ENCODE results near the gene UGT1A6. TPM values are rescaled to one million over a fixed set of nuclear protein-coding genes. Genes with fewer than 3 reads are reported as not detected.

UGT1A6 gene
- total RNA-seq, result not detected in 2 replicates

DNA sequence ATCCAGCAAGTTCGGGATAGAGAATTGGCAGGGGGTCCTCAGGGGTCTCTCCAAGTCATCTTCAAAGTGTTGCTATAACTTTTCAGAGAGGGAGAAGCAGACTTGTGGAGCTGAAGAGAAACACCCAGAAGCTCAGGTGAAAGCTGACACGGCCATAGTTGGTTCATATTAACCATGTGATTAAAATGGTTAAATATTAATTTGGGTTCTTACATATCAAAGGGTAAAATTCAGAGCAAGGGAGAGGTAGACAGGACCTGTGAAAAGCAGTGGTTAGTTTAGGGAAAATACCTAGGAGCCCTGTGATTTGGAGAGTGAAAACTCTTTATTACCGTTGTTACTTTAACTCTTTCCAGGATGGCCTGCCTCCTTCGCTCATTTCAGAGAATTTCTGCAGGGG is at the start of gene UGT1A6:
UGT1A6 (plus strand) TSS at position 243 of the 400 bp plus-strand sequence; CDS start at position 358, 115 bp downstream.

GRCh38 chr2:233671290-233672161 is 21.2 kb upstream of the UGT1A6 start, which contains the start of gene UGT1A9:
Gene UGT1A9, plus strand, starts transcription at chr2:233671898. Its CDS starts 37 bp downstream, at chr2:233671935.

DNA sequence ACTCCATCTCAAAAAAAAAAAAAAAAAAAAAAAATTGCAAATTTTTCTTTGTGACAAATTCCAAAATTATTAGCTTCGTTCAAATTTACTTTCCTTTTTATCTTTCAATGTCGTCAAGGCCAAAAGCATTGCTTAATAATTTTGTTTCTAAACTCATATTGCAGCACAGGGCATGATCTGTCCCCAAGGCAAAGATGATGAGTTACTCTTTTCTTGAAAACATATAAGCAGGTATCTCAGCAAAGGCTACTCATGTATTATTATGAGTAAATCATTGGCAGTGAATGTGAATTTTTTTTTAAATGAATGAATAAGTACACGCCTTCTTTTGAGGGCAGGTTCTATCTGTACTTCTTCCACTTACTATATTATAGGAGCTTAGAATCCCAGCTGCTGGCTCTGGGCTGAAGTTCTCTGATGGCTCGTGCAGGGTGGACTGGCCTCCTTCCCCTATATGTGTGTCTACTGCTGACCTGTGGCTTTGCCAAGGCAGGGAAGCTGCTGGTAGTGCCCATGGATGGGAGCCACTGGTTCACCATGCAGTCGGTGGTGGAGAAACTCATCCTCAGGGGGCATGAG is 11.1 kb upstream of the UGT1A6 start, which contains the start of gene UGT1A7:
UGT1A7 (plus strand) TSS at position 381 of the 579 bp plus-strand sequence; CDS start at position 418, 37 bp downstream.

GRCh38 chr2:233712611-233713261 is 20.0 kb downstream of the UGT1A6 start, which contains the start of gene UGT1A5:
Gene UGT1A5, plus strand, starts transcription at chr2:233712907. Its CDS starts 85 bp downstream, at chr2:233712992.

DNA sequence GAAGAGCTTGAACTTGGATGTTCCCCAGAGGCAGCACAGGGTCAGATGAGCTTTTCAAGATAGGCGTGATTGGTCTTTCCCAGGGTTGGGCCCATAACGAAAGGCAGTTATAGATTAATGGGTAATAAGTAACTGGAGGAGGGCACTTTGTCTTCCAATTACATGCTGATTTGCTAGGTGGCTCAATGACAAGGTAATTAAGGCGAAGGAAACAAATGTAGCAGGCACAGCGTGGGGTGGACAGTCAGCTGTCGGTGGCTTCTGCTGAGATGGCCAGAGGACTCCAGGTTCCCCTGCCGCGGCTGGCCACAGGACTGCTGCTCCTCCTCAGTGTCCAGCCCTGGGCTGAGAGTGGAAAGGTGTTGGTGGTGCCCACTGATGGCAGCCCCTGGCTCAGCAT is 25.9 kb downstream of the UGT1A6 start, which contains the start of gene UGT1A4:
UGT1A4 (plus strand) TSS at position 185 of the 400 bp plus-strand sequence; CDS start at position 270, 85 bp downstream.

DNA sequence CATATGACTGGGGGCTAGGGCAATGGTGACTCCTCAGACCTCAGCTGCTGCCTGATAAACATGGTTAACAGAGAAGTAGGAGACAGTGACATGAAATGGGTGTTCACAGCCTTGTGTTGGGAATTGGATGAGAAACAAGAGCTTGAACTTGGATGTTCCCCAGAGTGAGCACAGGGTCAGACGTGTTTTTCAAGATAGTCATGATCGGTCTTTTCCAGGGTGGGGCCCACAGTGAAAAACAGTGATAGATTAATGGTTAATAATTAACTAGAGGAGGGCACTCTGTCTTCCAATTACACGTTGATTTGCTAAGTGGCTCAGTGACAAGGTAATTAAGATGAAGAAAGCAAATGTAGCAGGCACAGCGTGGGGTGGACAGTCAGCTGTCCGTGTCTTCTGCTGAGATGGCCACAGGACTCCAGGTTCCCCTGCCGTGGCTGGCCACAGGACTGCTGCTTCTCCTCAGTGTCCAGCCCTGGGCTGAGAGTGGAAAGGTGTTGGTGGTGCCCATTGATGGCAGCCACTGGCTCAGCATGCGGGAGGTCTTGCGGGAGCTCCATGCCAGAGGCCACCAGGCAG is 36.1 kb downstream of the UGT1A6 start, which contains the start of gene UGT1A3:
UGT1A3 (plus strand) TSS at position 320 of the 579 bp plus-strand sequence; CDS start at position 405, 85 bp downstream.

GRCh38 chr2:233760043-233760442 is 67.4 kb downstream of the UGT1A6 start, which contains the start of gene UGT1A1:
Gene UGT1A1, plus strand, starts transcription at chr2:233760270. Its CDS starts 18 bp downstream, at chr2:233760288.

GRCh38 chr2:233778030-233778429 is 85.3 kb downstream of the UGT1A6 start, which contains the start of gene MROH2A:
Gene MROH2A, plus strand, starts transcription at chr2:233778330. Its CDS starts 1,029 bp downstream, at chr2:233779359.

Other genes with a start within 250 kb of the UGT1A6 start
- gene USP40, start 126.1 kb upstream of the UGT1A6 start, total RNA-seq, result 38.4 and 46.9 TPM in 2 replicates
- 0.12 TPM in 1 of 2 replicates, not detected in the other for gene UGT1A8, start 75.3 kb upstream of the UGT1A6 start, total RNA-seq
- gene UGT1A10, start 56.4 kb upstream of the UGT1A6 start, total RNA-seq, result 0.11 TPM in 1 of 2 replicates, not detected in the other
- not detected in 2 replicates for gene UGT1A9, start 21.0 kb upstream of the UGT1A6 start, total RNA-seq
- gene UGT1A7, start 11.0 kb upstream of the UGT1A6 start, total RNA-seq, result not detected in 2 replicates
- not detected in 2 replicates for gene UGT1A5, start 20.0 kb downstream of the UGT1A6 start, total RNA-seq
- not detected in 2 replicates for gene UGT1A4, start 25.8 kb downstream of the UGT1A6 start, total RNA-seq
- not detected in 2 replicates for gene UGT1A3, start 36.2 kb downstream of the UGT1A6 start, total RNA-seq
- not detected in 2 replicates for gene UGT1A1, start 67.4 kb downstream of the UGT1A6 start, total RNA-seq
- not detected in 2 replicates for gene MROH2A, start 85.4 kb downstream of the UGT1A6 start, total RNA-seq
- gene HJURP, start 161.6 kb downstream of the UGT1A6 start, total RNA-seq, result 15.7 and 46.5 TPM in 2 replicates
- gene TRPM8, start 224.5 kb downstream of the UGT1A6 start, total RNA-seq, result 0.12 TPM in 1 of 2 replicates, not detected in the other